Measurements from ENCODE around the gene FANCE.
"Not testable (repeated sequence)": the region's sequence is repeated elsewhere in the genome, so short reads cannot be mapped to it uniquely, and the experiment has no call there.

Gene FANCE

GRCh38 chr6:35498422-35499067 is 46.4 kb downstream of the FANCE start:
- no peak for DNase-seq (ENCODE audit: low spot score)

GRCh38 chr6:35499372-35499771 is 47.2 kb downstream of the FANCE start:
- DNase-seq (ENCODE audit: low spot score): no peak

- no peak for DNase-seq (ENCODE audit: low spot score)
Measured at GRCh38 chr6:35500782-35501181, 48.6 kb downstream of the FANCE start.

- DNase-seq (ENCODE audit: low spot score): no peak
Measured at GRCh38 chr6:35501784-35502183, 49.6 kb downstream of the FANCE start.

- no peak for DNase-seq (ENCODE audit: low spot score)
Measured at GRCh38 chr6:35503534-35503933, 51.4 kb downstream of the FANCE start.

GRCh38 chr6:35505999-35506412 is 53.9 kb downstream of the FANCE start:
- DNase-seq (ENCODE audit: low spot score): no peak

- DNase-seq (ENCODE audit: low spot score): no peak
Measured at GRCh38 chr6:35506536-35506935, 54.4 kb downstream of the FANCE start.

GRCh38 chr6:35507221-35507620 is 55.1 kb downstream of the FANCE start:
- no peak for DNase-seq (ENCODE audit: low spot score)

GRCh38 chr6:35508027-35508426 is 55.9 kb downstream of the FANCE start:
- no peak for DNase-seq (ENCODE audit: low spot score)

GRCh38 chr6:35508542-35508941 is 56.4 kb downstream of the FANCE start:
- DNase-seq (ENCODE audit: low spot score): no peak

GRCh38 chr6:35510916-35511561 is 58.9 kb downstream of the FANCE start:
- DNase-seq (ENCODE audit: low spot score): no peak

- DNase-seq (ENCODE audit: low spot score): no peak
Measured at GRCh38 chr6:35511562-35511941, 59.4 kb downstream of the FANCE start.

- DNase-seq (ENCODE audit: low spot score): no peak
Measured at GRCh38 chr6:35512006-35512405, 59.9 kb downstream of the FANCE start.

- DNase-seq (ENCODE audit: low spot score): no peak
Measured at GRCh38 chr6:35512740-35513139, 60.6 kb downstream of the FANCE start, which contains the start of gene TULP1. Gene TULP1 (minus strand): TSS chr6:35512896. CDS start chr6:35512858, 38 bp downstream.

GRCh38 chr6:35514587-35514986 is 62.4 kb downstream of the FANCE start:
- DNase-seq (ENCODE audit: low spot score): no peak

- DNase-seq (ENCODE audit: low spot score): not testable (repeated sequence)
Measured at GRCh38 chr6:35515939-35516338, 63.8 kb downstream of the FANCE start.

All from activated CD4-positive, alpha-beta T cell treated with anti-CD3 and anti-CD28 coated beads, Interleukin-2, Interleukin-4, amounts not matched to agents 100 ng/mL and 50 ng/mL, durations not matched to agents 16 hours and 8 hours (primary cell).